Hypothalamus (tissue), 51 donors: ENCODE measurements around the gene CETP.
"Not testable (repeated sequence)": the region's sequence is repeated elsewhere in the genome, so short reads cannot be mapped to it uniquely, and the experiment has no call there.

Experiments
- DNase-seq, 51 donors: peaks; one replicate each; lab custom pipeline; 2025; lab: John Stamatoyannopoulos, UW

Gene CETP

GRCh38 chr16:56993204-56993603 is 31.5 kb downstream of the CETP start:
- no peak for DNase-seq

GRCh38 chr16:56994311-56994710 is 32.6 kb downstream of the CETP start:
- DNase-seq: no peak

- no peak for DNase-seq
Observed at GRCh38 chr16:56995136-56995805, 33.5 kb downstream of the CETP start.

GRCh38 chr16:56997264-56997663 is 35.5 kb downstream of the CETP start:
- DNase-seq: no peak

- no peak for DNase-seq
Observed at GRCh38 chr16:56997931-56998330, 36.2 kb downstream of the CETP start.

GRCh38 chr16:56998352-56998751 is 36.6 kb downstream of the CETP start:
- no peak for DNase-seq

- no peak for DNase-seq
Observed at GRCh38 chr16:56998861-56999260, 37.1 kb downstream of the CETP start.

- no peak for DNase-seq
Observed at GRCh38 chr16:56999409-57000270, 37.9 kb downstream of the CETP start.

- DNase-seq: no peak
Observed at GRCh38 chr16:57000271-57001025, 38.7 kb downstream of the CETP start.

GRCh38 chr16:57001026-57001679 is 39.4 kb downstream of the CETP start:
- DNase-seq: no peak

GRCh38 chr16:57003439-57004386 is 42.0 kb downstream of the CETP start:
- DNase-seq: no peak

GRCh38 chr16:57004387-57005250 is 42.9 kb downstream of the CETP start:
- no peak for DNase-seq

- not testable (repeated sequence) for DNase-seq
Observed at GRCh38 chr16:57005597-57005996, 43.8 kb downstream of the CETP start.

GRCh38 chr16:57007050-57007449 is 45.3 kb downstream of the CETP start:
- DNase-seq: no peak

- DNase-seq: no peak
Observed at GRCh38 chr16:57007530-57007929, 45.8 kb downstream of the CETP start.

GRCh38 chr16:57008440-57008839 is 46.7 kb downstream of the CETP start:
- DNase-seq: no peak

- no peak for DNase-seq
Observed at GRCh38 chr16:57009643-57010170, 48.0 kb downstream of the CETP start.

- DNase-seq: no peak
Observed at GRCh38 chr16:57012353-57012752, 50.6 kb downstream of the CETP start.
